GM12878 (cell line): Measurements from ENCODE around the gene SCARB2. TPM values are rescaled to one million over a fixed set of nuclear protein-coding genes. Genes with fewer than 3 reads are reported as not detected.

Experiments used
- BCL11A ChIP-seq: IDR thresholded peaks from 2 replicates; pipeline ENCODE4 v1.6.1; 2011; ENCODE audit warnings: low read depth, low read length
- CHD1 ChIP-seq: IDR thresholded peaks from 2 replicates; pipeline ENCODE4 v1.6.1; 2012; ENCODE audit warnings: low read depth, low read length, improper control_type of control experiment
- EED ChIP-seq: sonication (generic); IDR thresholded peaks from 2 replicates; pipeline ENCODE4 v1.6.1; 2016; ENCODE audit warnings: antibody characterized with exemption, low read depth
- GABPA ChIP-seq: IDR thresholded peaks from 2 replicates; pipeline ENCODE4 v1.6.1; 2014; ENCODE audit warnings: antibody characterized with exemption, low read depth, mild to moderate bottlenecking, inconsistent platforms
- HDGF ChIP-seq: fragments of 450-650 bp; IDR thresholded peaks from 2 replicates; pipeline ENCODE4 v1.6.1; 2016; ENCODE audit warnings: antibody characterized with exemption
- JUND ChIP-seq: IDR thresholded peaks from 2 replicates; pipeline ENCODE4 v1.6.1; 2012; ENCODE audit warnings: low read depth, mild to moderate bottlenecking, low read length, improper control_type of control experiment, moderate library complexity
- LARP7 ChIP-seq: fragments of 450-650 bp; IDR thresholded peaks from 2 replicates; pipeline ENCODE4 v1.6.1; 2017; ENCODE audit warnings: mild to moderate bottlenecking
- MEF2B ChIP-seq: fragments of 450-650 bp; IDR thresholded peaks from 2 replicates; pipeline ENCODE4 v1.6.1; 2018; ENCODE audit warnings: mild to moderate bottlenecking, moderate library complexity; ENCODE audit not compliant: partially characterized antibody, poor library complexity, severe bottlenecking
- NFXL1 ChIP-seq: fragments of 450-650 bp; IDR thresholded peaks from 2 replicates; pipeline ENCODE4 v1.6.1; 2017; ENCODE audit warnings: antibody characterized with exemption, mild to moderate bottlenecking, borderline replicate concordance
- POLR2AphosphoS2 ChIP-seq: IDR thresholded peaks from 2 replicates; pipeline ENCODE4 v1.6.1; 2011; ENCODE audit warnings: low read depth, mild to moderate bottlenecking, low read length, improper control_type of control experiment, moderate library complexity
- RB1 ChIP-seq: fragments of 450-650 bp; formaldehyde crosslinking; IDR thresholded peaks from 2 replicates; pipeline ENCODE4 v1.6.1; 2017; ENCODE audit warnings: mild to moderate bottlenecking, borderline replicate concordance
- RBBP5 ChIP-seq: fragments of 200-600 bp; sonication (generic); conservative IDR thresholded peaks from 2 replicates; pipeline ENCODE4 v1.6.1; 2016
- RCOR1 ChIP-seq: conservative IDR thresholded peaks from 2 replicates; pipeline ENCODE4 v1.6.1; 2012; ENCODE audit warnings: low read depth, low read length, improper control_type of control experiment
- RUNX3 ChIP-seq: IDR thresholded peaks from 2 replicates; pipeline ENCODE4 v1.6.1; 2012; ENCODE audit warnings: low read length, inconsistent platforms
- ZSCAN29 ChIP-seq: fragments of 450-650 bp; IDR thresholded peaks from 2 replicates; pipeline ENCODE4 v1.6.1; 2017; ENCODE audit warnings: mild to moderate bottlenecking, moderate library complexity
- ZZZ3 ChIP-seq: IDR thresholded peaks from 2 replicates; pipeline ENCODE4 v1.6.1; 2011; ENCODE audit warnings: low read depth; ENCODE audit not compliant: control insufficient read depth, insufficient read length
- polyA plus RNA-seq, 11 experiments: library from polyadenylated mRNA; depleted of rRNA in 4 of 11; unstranded in 6 of 11; stranded (reverse) in 5 of 11; fragments of >200 nt; fragmentation: Nextera tagmentation in 4 of 11; fragmentation: Illumina TruSeq in 1 of 11; extraction: Ambion mirVana in 4 of 11; extraction: Trizol in 1 of 11; gene quantifications; 1 replicate in 1 of 11; 2 replicates in 10 of 11; pipeline versions ENCODE4 v1.2.1 to v1.2.3, GENCODE V29; 2011 to 2016; ENCODE audit warnings: inconsistent platforms in 2 of 11, missing spikeins in 2 of 11, low read depth in 1 of 11
- total RNA-seq, 4 experiments: library from RNA; depleted of rRNA in 3 of 4; stranded (reverse); fragments of >200 nt in 3 of 4; fragmentation: Illumina TruSeq in 1 of 4; extraction: Trizol in 1 of 4; gene quantifications; 2 replicates each; pipeline versions ENCODE4 v1.2.1 to v1.2.3, GENCODE V29; 2013 to 2021
- TF ChIP-seq, protein P1 (sequence below): fragments of 450-650 bp; IDR thresholded peaks from 2 replicates; pipeline ENCODE4 v1.6.1; 2017; ENCODE audit warnings: mild to moderate bottlenecking
- TF ChIP-seq, protein P2 (sequence below): fragments of 450-650 bp; conservative IDR thresholded peaks from 2 replicates; pipeline ENCODE4 v1.6.1; 2017; ENCODE audit warnings: mild to moderate bottlenecking, moderate library complexity
- TF ChIP-seq, protein P3 (sequence below): fragments of 450-650 bp; formaldehyde crosslinking; IDR thresholded peaks from 2 replicates; pipeline ENCODE4 v1.4.0; 2022; ENCODE audit warnings: mild to moderate bottlenecking, moderate library complexity
- TF ChIP-seq, protein P4 (sequence below): fragments of 450-650 bp; IDR thresholded peaks from 2 replicates; pipeline ENCODE4 v1.6.1; 2014; ENCODE audit warnings: mild to moderate bottlenecking
- TF ChIP-seq, protein P5 (sequence below): fragments of 450-650 bp; IDR thresholded peaks from 2 replicates; pipeline ENCODE4 v1.6.1; 2018; ENCODE audit warnings: borderline replicate concordance, mild to moderate bottlenecking; ENCODE audit not compliant: partially characterized antibody

SCARB2 gene
- total and polyA plus RNA-seq, 10 of the 15 experiments (the other 5 are each of a cell fraction or from before 2014, with no cell fraction given): 2.1 to 11.7 (median 9.5) TPM

DNA sequence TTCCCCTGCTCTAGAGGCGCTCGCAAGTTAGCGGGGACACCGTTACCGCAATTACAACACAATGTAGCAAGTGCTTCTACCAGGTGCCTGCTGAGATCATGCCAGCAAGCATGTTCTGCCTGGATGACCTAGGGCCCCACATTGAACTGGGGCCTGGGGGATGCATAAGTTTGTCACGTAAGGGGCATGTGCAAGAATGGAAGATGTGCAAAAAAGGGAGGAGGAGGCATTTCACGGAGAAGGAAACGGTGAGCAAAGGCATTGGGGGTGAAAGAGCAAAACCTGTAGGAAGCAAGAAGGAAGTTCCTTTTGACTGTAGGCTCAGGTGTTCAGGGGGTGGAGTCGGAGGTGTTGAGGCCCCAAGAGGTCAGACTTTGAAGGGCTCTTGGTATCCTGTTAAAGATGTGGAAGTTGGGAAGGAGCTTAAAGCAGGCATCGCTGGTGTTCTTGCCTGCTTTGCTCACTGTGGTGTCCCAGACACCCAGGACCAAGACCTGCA is 602 bp upstream of the SCARB2 start (continued):
- TF ChIP-seq, protein P1, sequence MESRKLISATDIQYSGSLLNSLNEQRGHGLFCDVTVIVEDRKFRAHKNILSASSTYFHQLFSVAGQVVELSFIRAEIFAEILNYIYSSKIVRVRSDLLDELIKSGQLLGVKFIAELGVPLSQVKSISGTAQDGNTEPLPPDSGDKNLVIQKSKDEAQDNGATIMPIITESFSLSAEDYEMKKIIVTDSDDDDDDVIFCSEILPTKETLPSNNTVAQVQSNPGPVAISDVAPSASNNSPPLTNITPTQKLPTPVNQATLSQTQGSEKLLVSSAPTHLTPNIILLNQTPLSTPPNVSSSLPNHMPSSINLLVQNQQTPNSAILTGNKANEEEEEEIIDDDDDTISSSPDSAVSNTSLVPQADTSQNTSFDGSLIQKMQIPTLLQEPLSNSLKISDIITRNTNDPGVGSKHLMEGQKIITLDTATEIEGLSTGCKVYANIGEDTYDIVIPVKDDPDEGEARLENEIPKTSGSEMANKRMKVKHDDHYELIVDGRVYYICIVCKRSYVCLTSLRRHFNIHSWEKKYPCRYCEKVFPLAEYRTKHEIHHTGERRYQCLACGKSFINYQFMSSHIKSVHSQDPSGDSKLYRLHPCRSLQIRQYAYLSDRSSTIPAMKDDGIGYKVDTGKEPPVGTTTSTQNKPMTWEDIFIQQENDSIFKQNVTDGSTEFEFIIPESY: no peak
- TF ChIP-seq RB1 (no peak), RCOR1 (no peak), EED (peak; percentile 45; the same call in 1 of the 2 replicates), CHD1 (no peak), RUNX3 (peak; percentile 70; the same call in 1 of the 2 replicates), ZZZ3 (no peak), NFXL1 (no peak), RBBP5 (no peak), ZSCAN29 (no peak), GABPA (no peak), LARP7 (no peak), BCL11A (0 out of 2 replicates have a peak, but pooled peaks have one; percentile 4), MEF2B (no peak), POLR2AphosphoS2 (no peak), HDGF (no peak), JUND (no peak)
- TF ChIP-seq, protein P2, sequence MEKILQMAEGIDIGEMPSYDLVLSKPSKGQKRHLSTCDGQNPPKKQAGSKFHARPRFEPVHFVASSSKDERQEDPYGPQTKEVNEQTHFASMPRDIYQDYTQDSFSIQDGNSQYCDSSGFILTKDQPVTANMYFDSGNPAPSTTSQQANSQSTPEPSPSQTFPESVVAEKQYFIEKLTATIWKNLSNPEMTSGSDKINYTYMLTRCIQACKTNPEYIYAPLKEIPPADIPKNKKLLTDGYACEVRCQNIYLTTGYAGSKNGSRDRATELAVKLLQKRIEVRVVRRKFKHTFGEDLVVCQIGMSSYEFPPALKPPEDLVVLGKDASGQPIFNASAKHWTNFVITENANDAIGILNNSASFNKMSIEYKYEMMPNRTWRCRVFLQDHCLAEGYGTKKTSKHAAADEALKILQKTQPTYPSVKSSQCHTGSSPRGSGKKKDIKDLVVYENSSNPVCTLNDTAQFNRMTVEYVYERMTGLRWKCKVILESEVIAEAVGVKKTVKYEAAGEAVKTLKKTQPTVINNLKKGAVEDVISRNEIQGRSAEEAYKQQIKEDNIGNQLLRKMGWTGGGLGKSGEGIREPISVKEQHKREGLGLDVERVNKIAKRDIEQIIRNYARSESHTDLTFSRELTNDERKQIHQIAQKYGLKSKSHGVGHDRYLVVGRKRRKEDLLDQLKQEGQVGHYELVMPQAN: no peak
- TF ChIP-seq, protein P3, sequence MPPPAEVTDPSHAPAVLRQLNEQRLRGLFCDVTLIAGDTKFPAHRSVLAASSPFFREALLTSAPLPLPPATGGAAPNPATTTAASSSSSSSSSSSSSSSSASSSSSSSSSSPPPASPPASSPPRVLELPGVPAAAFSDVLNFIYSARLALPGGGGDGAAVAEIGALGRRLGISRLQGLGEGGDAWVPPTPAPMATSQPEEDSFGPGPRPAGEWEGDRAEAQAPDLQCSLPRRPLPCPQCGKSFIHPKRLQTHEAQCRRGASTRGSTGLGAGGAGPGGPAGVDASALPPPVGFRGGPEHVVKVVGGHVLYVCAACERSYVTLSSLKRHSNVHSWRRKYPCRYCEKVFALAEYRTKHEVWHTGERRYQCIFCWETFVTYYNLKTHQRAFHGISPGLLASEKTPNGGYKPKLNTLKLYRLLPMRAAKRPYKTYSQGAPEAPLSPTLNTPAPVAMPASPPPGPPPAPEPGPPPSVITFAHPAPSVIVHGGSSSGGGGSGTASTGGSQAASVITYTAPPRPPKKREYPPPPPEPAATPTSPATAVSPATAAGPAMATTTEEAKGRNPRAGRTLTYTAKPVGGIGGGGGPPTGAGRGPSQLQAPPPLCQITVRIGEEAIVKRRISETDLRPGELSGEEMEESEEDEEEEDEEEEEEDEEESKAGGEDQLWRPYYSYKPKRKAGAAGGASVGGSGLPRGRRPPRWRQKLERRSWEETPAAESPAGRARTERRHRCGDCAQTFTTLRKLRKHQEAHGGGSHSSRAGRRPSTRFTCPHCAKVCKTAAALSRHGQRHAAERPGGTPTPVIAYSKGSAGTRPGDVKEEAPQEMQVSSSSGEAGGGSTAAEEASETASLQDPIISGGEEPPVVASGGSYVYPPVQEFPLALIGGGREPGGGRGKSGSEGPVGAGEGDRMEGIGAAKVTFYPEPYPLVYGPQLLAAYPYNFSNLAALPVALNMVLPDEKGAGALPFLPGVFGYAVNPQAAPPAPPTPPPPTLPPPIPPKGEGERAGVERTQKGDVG (CRISPR knock-in tag): no peak
- TF ChIP-seq, protein P4, sequence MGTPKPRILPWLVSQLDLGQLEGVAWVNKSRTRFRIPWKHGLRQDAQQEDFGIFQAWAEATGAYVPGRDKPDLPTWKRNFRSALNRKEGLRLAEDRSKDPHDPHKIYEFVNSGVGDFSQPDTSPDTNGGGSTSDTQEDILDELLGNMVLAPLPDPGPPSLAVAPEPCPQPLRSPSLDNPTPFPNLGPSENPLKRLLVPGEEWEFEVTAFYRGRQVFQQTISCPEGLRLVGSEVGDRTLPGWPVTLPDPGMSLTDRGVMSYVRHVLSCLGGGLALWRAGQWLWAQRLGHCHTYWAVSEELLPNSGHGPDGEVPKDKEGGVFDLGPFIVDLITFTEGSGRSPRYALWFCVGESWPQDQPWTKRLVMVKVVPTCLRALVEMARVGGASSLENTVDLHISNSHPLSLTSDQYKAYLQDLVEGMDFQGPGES: no peak
- TF ChIP-seq, protein P5, sequence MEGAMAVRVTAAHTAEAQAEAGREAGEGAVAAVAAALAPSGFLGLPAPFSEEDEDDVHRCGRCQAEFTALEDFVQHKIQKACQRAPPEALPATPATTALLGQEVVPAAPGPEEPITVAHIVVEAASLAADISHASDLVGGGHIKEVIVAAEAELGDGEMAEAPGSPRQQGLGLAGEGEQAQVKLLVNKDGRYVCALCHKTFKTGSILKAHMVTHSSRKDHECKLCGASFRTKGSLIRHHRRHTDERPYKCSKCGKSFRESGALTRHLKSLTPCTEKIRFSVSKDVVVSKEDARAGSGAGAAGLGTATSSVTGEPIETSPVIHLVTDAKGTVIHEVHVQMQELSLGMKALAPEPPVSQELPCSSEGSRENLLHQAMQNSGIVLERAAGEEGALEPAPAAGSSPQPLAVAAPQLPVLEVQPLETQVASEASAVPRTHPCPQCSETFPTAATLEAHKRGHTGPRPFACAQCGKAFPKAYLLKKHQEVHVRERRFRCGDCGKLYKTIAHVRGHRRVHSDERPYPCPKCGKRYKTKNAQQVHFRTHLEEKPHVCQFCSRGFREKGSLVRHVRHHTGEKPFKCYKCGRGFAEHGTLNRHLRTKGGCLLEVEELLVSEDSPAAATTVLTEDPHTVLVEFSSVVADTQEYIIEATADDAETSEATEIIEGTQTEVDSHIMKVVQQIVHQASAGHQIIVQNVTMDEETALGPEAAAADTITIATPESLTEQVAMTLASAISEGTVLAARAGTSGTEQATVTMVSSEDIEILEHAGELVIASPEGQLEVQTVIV: no peak
